ENCODE measurements around the gene CRB1.

The CRB1 gene

GRCh38 chr1:197222780-197223179 lies 45.3 kb upstream of the CRB1 start:
- no peaks in the 10 kb centered on the region for H3K27me3 ChIP-seq (ENCODE audit: insufficient read depth, low read length, poor library complexity)
- no peak overlapping the region for H3K4me3 ChIP-seq (ENCODE audit: low read depth in 1 of 2, low read length in 2 of 2)
- H3K27ac ChIP-seq (ENCODE audit: low read length), result no peak overlapping the region
- H3K79me2 ChIP-seq (ENCODE audit: insufficient read depth, low read length), result no peaks in the 10 kb centered on the region
- DNase-seq (no peak), ATAC-seq (ENCODE audit: insufficient read depth, low read depth) (no peak)
- no peak overlapping the region for H3K4me2 ChIP-seq (ENCODE audit: insufficient read depth, low read length)
- no peak overlapping the region for H3K9ac ChIP-seq (ENCODE audit: low read depth, low read length)
- no peak overlapping the region for H2AFZ ChIP-seq (ENCODE audit: low read depth, low read length)
- H4K20me1 ChIP-seq (ENCODE audit: insufficient read depth, low read length), result no peaks in the 10 kb centered on the region
- no peaks in the 10 kb centered on the region for H3K9me3 ChIP-seq (ENCODE audit: insufficient read depth, low read length, severe bottlenecking)
- H3K36me3 ChIP-seq (ENCODE audit: insufficient read depth, low read length), result no peaks in the 10 kb centered on the region
- TF ChIP-seq EZH2 (IDR thresholded peaks at IDR 0.05; ENCODE audit: borderline replicate concordance, low read depth, low read length, severe bottlenecking), result no peak
- H3K4me1 ChIP-seq (ENCODE audit: insufficient read depth, low read length), result no peaks in the 10 kb centered on the region

GRCh38 chr1:197224160-197224559 lies 43.9 kb upstream of the CRB1 start:
- no peak for ATAC-seq (ENCODE audit: insufficient read depth, low read depth)
- H3K4me3 ChIP-seq (ENCODE audit: low read depth in 1 of 2, low read length in 2 of 2), result no peak overlapping the region
- H3K4me1 ChIP-seq (ENCODE audit: insufficient read depth, low read length), result no peaks in the 10 kb centered on the region
- no peak overlapping the region for H3K9ac ChIP-seq (ENCODE audit: low read depth, low read length)
- no peaks in the 10 kb centered on the region for H3K27me3 ChIP-seq (ENCODE audit: insufficient read depth, low read length, poor library complexity)
- no peaks in the 10 kb centered on the region for H3K36me3 ChIP-seq (ENCODE audit: insufficient read depth, low read length)
- H2AFZ ChIP-seq (ENCODE audit: low read depth, low read length), result no peak overlapping the region
- H3K9me3 ChIP-seq (ENCODE audit: insufficient read depth, low read length, severe bottlenecking), result no peaks in the 10 kb centered on the region
- no peaks in the 10 kb centered on the region for H3K79me2 ChIP-seq (ENCODE audit: insufficient read depth, low read length)
- no peak for DNase-seq
- no peaks in the 10 kb centered on the region for H4K20me1 ChIP-seq (ENCODE audit: insufficient read depth, low read length)
- no peak overlapping the region for H3K4me2 ChIP-seq (ENCODE audit: insufficient read depth, low read length)
- H3K27ac ChIP-seq (ENCODE audit: low read length), result no peak overlapping the region
- TF ChIP-seq CTCF (IDR thresholded peaks at IDR 0.05; ENCODE audit: borderline replicate concordance, extremely low read depth, low read length, poor library complexity, severe bottlenecking) (peak; percentile 16), EZH2 (IDR thresholded peaks at IDR 0.05; ENCODE audit: borderline replicate concordance, low read depth, low read length, severe bottlenecking) (no peak)

- no peak for DNase-seq
- TF ChIP-seq CTCF (IDR thresholded peaks at IDR 0.05; ENCODE audit: borderline replicate concordance, extremely low read depth, low read length, poor library complexity, severe bottlenecking) (no peak), EZH2 (IDR thresholded peaks at IDR 0.05; ENCODE audit: borderline replicate concordance, low read depth, low read length, severe bottlenecking) (no peak)
- H3K4me1 ChIP-seq (ENCODE audit: insufficient read depth, low read length), result no peaks in the 10 kb centered on the region
- H2AFZ ChIP-seq (ENCODE audit: low read depth, low read length), result no peak overlapping the region
- H3K4me2 ChIP-seq (ENCODE audit: insufficient read depth, low read length), result no peak overlapping the region
- H3K79me2 ChIP-seq (ENCODE audit: insufficient read depth, low read length), result no peaks in the 10 kb centered on the region
- H3K36me3 ChIP-seq (ENCODE audit: insufficient read depth, low read length), result no peaks in the 10 kb centered on the region
- no peak overlapping the region for H3K27ac ChIP-seq (ENCODE audit: low read length)
- H3K9me3 ChIP-seq (ENCODE audit: insufficient read depth, low read length, severe bottlenecking), result no peaks in the 10 kb centered on the region
- H3K9ac ChIP-seq (ENCODE audit: low read depth, low read length), result no peak overlapping the region
- ATAC-seq (ENCODE audit: insufficient read depth, low read depth), result no peak
- no peak overlapping the region for H3K4me3 ChIP-seq (ENCODE audit: low read depth in 1 of 2, low read length in 2 of 2)
- H4K20me1 ChIP-seq (ENCODE audit: insufficient read depth, low read length), result no peaks in the 10 kb centered on the region
- H3K27me3 ChIP-seq (ENCODE audit: insufficient read depth, low read length, poor library complexity), result no peaks in the 10 kb centered on the region
These were observed 42.4 kb upstream of the CRB1 start for GRCh38 chr1:197225611-197226010.

GRCh38 chr1:197234581-197234980 lies 33.5 kb upstream of the CRB1 start:
- H3K4me2 ChIP-seq (ENCODE audit: insufficient read depth, low read length), result no peak overlapping the region
- no peak overlapping the region for H3K9ac ChIP-seq (ENCODE audit: low read depth, low read length)
- no peak overlapping the region for H2AFZ ChIP-seq (ENCODE audit: low read depth, low read length)
- H4K20me1 ChIP-seq (ENCODE audit: insufficient read depth, low read length), result no peaks in the 10 kb centered on the region
- H3K9me3 ChIP-seq (ENCODE audit: insufficient read depth, low read length, severe bottlenecking), result no peaks in the 10 kb centered on the region
- H3K27ac ChIP-seq (ENCODE audit: low read length), result no peak overlapping the region
- H3K4me3 ChIP-seq (ENCODE audit: low read depth in 1 of 2, low read length in 2 of 2), result no peak overlapping the region
- no peaks in the 10 kb centered on the region for H3K79me2 ChIP-seq (ENCODE audit: insufficient read depth, low read length)
- no peak for TF ChIP-seq EZH2 (IDR thresholded peaks at IDR 0.05; ENCODE audit: borderline replicate concordance, low read depth, low read length, severe bottlenecking)
- TF ChIP-seq CTCF (IDR thresholded peaks at IDR 0.05; ENCODE audit: borderline replicate concordance, extremely low read depth, low read length, poor library complexity, severe bottlenecking), result no peak
- DNase-seq (no peak), ATAC-seq (ENCODE audit: insufficient read depth, low read depth) (no peak)
- H3K36me3 ChIP-seq (ENCODE audit: insufficient read depth, low read length), result no peaks in the 10 kb centered on the region
- no peaks in the 10 kb centered on the region for H3K4me1 ChIP-seq (ENCODE audit: insufficient read depth, low read length)
- no peaks in the 10 kb centered on the region for H3K27me3 ChIP-seq (ENCODE audit: insufficient read depth, low read length, poor library complexity)
